Hindlimb muscle (tissue), 1 donor: ENCODE measurements around the gene OR1J1. TPM values are rescaled to one million over a fixed set of nuclear protein-coding genes. Genes with fewer than 3 reads are reported as not detected.

Experiments used
- DNase-seq: peaks from one replicate; pipeline ENCODE4 v3.0.0-alpha.2; 2013
- polyA plus RNA-seq: library from polyadenylated mRNA; unstranded; fragments of 120-200 nt; gene quantifications from one replicate; pipeline ENCODE4 v1.2.1, GENCODE V29; 2013; ENCODE audit not compliant: insufficient read length

Gene OR1J1, protein sequence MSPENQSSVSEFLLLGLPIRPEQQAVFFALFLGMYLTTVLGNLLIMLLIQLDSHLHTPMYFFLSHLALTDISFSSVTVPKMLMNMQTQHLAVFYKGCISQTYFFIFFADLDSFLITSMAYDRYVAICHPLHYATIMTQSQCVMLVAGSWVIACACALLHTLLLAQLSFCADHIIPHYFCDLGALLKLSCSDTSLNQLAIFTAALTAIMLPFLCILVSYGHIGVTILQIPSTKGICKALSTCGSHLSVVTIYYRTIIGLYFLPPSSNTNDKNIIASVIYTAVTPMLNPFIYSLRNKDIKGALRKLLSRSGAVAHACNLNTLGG
- not detected for polyA plus RNA-seq

DNA sequence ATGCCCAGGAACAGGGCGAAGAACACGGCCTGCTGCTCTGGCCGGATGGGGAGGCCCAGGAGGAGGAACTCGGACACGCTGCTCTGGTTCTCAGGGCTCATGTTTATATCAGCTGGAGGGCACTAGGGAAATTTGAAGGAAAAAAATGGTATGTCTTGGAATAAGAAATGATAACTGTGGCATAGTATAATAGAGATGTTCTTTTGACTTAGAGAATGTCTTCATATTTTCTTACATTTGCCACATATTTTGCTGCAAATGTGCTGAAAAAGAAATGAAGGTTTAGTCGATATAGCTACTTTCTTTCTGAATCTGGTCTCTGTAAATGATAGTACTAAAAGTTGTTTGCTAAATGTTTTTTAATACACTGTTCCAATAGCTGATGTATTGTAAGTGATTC is at the start of gene OR1J1:
TSS of gene OR1J1 (minus strand) at position 101 of the 400 bp plus-strand sequence. CDS start at position 101, 0 bp downstream.
- no peak for DNase-seq

GRCh38 chr9:122527193-122527592 is 49.5 kb upstream of the OR1J1 start, which contains the start of gene OR1N1:
TSS of gene OR1N1 (minus strand) at chr9:122527293. CDS start at chr9:122527293, 0 bp downstream.
- no peak for DNase-seq

- no peak for DNase-seq
Measured at GRCh38 chr9:122526602-122527001, 48.9 kb upstream of the OR1J1 start.

- DNase-seq: no peak
Measured at GRCh38 chr9:122519376-122519775, 41.6 kb upstream of the OR1J1 start.

DNA sequence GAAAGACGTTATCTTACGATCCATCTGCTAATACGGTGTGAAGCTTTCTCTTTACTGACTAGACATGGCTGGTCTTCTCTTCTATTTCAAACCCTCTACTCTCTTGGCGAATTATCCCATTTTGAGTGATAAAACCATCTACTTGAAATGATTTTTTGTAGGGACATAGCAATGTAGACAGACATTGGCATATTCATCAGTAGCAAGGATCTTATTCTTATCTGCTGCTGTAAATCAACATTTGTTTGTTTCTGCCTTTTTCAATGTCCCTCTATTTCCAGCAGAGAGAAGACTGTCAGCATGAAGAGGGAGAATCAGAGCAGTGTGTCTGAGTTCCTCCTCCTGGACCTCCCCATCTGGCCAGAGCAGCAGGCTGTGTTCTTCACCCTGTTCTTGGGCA is 41.1 kb upstream of the OR1J1 start, which contains the start of gene OR1J4:
TSS of gene OR1J4 (plus strand) at position 301 of the 400 bp plus-strand sequence. CDS start at position 301, 0 bp downstream.
- no peak for DNase-seq

- DNase-seq: no peak
Measured at GRCh38 chr9:122518226-122518625, 40.5 kb upstream of the OR1J1 start.

GRCh38 chr9:122510502-122510901 is 32.8 kb upstream of the OR1J1 start, which contains the start of gene OR1J2:
TSS of gene OR1J2 (plus strand) at chr9:122510802. CDS start at chr9:122510802, 0 bp downstream.
- DNase-seq: no peak

- DNase-seq: no peak
Measured at GRCh38 chr9:122506964-122507363, 29.2 kb upstream of the OR1J1 start.

DNA sequence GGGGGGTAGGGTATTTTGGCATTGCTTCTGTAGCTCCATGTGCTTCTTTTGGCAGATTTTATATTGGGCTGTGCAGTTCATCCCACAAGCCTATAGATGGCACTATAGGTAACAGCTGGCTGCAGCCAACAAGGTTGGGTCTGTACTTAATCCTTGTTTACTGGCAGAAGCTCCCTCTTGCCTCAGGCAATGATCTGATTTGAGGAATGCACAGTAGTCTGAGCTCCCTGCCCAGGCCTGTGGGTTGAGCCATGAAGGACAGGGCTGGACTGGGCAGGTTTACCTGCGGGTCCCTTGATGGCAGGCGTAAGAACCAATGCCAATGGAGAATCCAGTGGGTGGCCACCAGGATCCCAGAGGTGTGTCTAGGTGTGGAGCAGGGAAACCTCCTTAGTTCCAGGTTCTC is 21.2 kb upstream of the OR1J1 start:
- DNase-seq: peak; percentile 0

DNA sequence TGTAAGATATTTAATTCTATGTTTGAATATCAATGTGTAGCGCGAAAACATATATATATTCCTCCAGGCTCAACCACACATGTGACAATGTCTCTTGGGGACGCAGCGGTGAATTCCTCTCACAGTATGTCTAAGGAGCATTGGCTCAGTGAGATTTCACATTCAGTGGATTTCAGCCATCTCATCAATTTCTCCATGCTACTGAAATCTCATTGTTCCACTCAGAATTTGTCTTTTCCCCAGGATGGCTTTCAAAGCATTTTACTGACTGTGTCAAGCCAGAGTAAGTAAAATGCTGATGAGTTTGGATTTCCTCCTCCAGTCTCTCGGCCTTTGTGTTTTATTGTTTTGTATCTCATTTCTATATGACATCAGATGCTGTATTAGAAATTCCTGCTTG is 1.3 kb upstream of the OR1J1 start:
- DNase-seq: no peak

DNA sequence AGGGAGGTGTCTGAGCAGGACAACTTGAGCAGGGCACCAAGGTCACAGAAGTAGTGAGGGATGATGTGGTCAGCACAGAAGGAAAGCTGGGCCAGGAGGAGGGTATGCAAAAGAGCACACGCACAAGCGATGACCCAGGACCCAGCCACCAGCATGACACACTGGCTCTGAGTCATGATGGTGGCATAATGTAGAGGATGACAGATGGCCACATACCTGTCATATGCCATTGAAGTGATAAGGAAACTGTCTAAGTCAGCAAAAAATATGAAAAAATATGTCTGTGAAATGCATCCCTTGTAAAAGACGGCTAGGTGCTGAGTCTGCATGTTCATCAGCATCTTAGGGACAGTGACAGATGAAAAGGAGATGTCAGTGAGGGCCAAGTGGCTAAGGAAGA is 380 bp downstream of the OR1J1 start:
- no peak for DNase-seq

GRCh38 chr9:122475717-122476116 is 2.0 kb downstream of the OR1J1 start:
- no peak for DNase-seq

DNA sequence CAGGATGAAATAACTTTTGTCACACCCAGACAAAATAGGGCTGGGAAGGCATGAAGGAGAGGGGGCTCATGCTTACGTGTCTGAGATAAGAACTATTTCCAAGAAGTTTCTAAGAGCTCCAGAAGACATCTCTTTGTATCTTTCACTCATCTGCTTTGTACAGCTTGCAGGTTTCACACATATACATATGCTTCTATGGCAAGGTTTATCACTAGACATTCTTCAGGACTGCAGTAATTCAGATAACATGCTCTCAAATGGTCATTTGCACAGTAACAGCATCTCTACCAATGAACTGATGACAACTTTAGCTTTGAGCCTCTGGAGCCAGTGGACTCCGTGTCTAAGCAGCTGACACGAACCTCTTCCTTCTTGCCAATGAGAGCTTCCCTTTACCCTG is 3.2 kb downstream of the OR1J1 start:
- DNase-seq: no peak

DNA sequence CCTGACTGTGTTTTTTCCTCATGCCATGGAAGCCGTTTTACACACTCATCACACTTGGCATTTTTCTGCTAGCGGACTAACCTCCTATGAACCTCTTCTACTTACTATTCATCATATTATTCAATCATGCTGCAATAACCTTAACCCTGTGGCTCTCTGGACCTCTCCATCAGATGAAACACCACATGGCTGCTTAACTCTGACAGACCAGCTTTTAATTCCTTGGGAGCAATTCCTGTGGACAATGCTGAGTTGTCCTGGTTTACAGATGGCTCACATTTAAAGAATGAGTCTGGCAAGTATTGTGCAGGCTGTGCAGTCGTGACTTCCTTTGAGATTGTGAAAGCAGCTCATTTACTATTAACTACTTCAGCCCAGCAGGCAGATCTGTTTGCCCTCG is 9.0 kb downstream of the OR1J1 start:
- no peak for DNase-seq

- DNase-seq: no peak
Measured at GRCh38 chr9:122466456-122466855, 11.3 kb downstream of the OR1J1 start.

DNA sequence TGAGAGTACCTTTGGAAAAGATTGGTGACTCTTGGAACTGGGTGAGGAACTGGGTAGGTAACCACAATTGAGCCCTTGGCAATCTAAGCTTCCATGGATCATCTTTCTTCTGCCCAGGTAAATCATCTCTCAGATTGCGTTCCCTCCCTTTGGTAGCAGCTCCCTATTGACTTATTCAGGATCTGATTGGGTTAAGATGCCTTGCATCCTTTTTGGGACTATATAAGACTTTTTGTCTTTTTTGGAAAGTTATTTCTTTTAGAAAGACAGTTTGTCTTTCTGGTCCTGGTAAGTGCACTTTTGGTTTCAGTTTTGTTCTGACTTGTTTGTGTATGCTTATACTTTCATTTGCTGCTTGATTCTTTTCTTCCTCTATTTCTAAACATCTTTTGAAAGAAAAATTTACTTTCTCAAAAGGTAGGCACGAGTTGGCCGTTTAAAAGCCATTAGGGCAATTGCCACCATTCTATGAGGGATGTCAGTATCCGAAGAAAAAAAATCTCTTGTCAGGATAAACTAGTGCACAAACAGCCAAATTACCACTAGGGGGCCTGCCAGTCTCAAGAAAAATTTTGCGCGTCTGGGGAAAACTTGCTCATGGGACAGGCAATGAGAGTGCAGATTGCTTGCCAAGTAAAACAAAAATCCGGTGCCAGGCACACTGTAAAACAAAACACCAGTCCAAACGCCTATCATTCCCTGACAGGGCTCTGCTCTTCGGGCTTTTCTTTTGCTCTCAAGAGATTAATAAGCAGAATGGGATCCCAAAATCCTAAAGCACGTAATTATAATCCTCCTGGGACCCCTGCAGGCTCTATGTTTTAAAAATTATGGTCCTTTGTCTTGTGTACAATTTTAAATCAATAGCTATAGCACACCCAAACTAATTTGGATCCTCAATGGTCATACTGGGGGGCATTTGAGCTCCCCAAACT is 12.8 kb downstream of the OR1J1 start:
- peak; percentile 49 for DNase-seq

DNA sequence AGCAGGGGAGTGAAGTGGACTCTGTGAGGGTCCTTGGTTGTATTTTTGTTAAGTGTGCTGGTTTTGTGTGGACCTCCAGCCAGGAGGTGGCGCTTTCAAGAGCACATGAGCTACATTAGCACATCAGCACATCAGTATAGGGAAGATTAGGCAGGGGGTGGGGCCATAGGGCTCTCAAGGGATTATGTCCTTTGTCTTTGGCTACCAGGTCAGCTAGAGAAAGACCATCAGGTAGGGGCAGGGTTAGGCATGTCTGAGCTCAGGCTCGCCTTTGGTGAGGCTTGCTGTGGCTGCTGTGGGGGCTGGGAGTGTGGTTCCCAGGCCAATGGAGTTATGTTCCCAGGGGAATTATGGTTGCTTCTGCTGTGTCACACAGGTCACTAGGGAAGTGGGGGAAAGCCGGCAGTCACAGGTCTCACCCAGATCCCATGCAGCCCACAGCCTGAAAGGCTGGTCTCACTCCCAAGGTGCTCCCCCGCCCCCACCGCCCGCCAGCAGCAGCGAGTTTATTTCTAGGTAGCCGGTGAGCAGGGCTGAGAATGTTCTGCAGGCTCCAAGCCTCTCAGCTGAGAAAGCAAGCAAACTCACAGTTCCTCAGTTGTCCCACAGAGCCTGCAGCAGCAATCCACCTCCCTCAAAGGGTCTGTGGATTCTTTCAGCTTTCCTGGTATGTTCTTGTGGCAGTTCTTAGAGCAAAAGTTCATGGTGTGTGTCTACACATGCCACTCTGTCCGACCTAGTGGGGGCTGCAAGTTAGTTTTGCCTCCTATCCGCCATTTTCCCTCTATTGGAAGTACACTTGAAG is 13.7 kb downstream of the OR1J1 start:
- DNase-seq: no peak

GRCh38 chr9:122457787-122458186 is 19.9 kb downstream of the OR1J1 start:
- DNase-seq: no peak

GRCh38 chr9:122456123-122456522 is 21.6 kb downstream of the OR1J1 start:
- DNase-seq: no peak

- DNase-seq: no peak
Measured at GRCh38 chr9:122453677-122454135, 24.0 kb downstream of the OR1J1 start.

- DNase-seq: no peak
Measured at GRCh38 chr9:122446819-122447484, 30.8 kb downstream of the OR1J1 start.
